OCI-LY3 (cell line): ENCODE data around the gene LAD1.

Source experiments
- H2AFZ ChIP-seq: fragments of 200-600, 300-600 bp; shearing (Covaris generic); 2 replicates; pipeline ENCODE4 v1.6.0; 2014; ENCODE audit warnings: antibody characterized with exemption, low read depth, low read length
- H3K27ac ChIP-seq: fragments of 200-600, 300-600 bp; sonication (generic); 2 replicates; pipeline ENCODE4 v1.5.1; 2014; ENCODE audit warnings: mild to moderate bottlenecking, low read length, moderate library complexity, mixed read lengths
- H3K27me3 ChIP-seq: fragments of 200-600, 300-600 bp; sonication (generic); 2 replicates; pipeline ENCODE4 v1.6.1; 2014; ENCODE audit warnings: low read depth, low read length, mixed read lengths
- H3K36me3 ChIP-seq: fragments of 200-600, 300-600 bp; sonication (generic); replicated peaks from 2 replicates; pipeline ENCODE3; 2014; ENCODE audit warnings: low read depth, low read length, mixed read lengths
- H3K4me1 ChIP-seq: fragments of 300-600, 200-600 bp; sonication (generic); 2 replicates; pipeline ENCODE4 v1.6.1; 2014; ENCODE audit warnings: low read length, mixed read lengths
- H3K4me2 ChIP-seq: fragments of 200-600, 300-600 bp; sonication (generic); 2 replicates; pipeline ENCODE4 v1.6.1; 2014; ENCODE audit warnings: low read length, mixed read lengths
- H3K4me3 ChIP-seq: fragments of 300-600, 200-600 bp; sonication (generic); 2 replicates; pipeline ENCODE4 v1.5.1; 2014; ENCODE audit warnings: antibody characterized with exemption, mild to moderate bottlenecking, low read length, moderate library complexity
- H3K79me2 ChIP-seq: fragments of 300-600, 200-600 bp; shearing (Covaris generic); 2 replicates; pipeline ENCODE4 v1.6.1; 2014; ENCODE audit warnings: mild to moderate bottlenecking, low read length, mixed read lengths
- H3K9ac ChIP-seq: fragments of 300-600, 200-600 bp; shearing (Covaris generic); 2 replicates; pipeline ENCODE4 v1.6.0; 2014; ENCODE audit warnings: mild to moderate bottlenecking, low read length, moderate library complexity
- H3K9me3 ChIP-seq: fragments of 200-600, 300-600 bp; shearing (Covaris generic); 2 replicates; pipeline ENCODE4 v1.6.1; 2014; ENCODE audit warnings: low read length, mixed read lengths; ENCODE audit not compliant: insufficient read depth
- H4K20me1 ChIP-seq: fragments of 200-600, 300-600 bp; sonication (generic); 2 replicates; pipeline ENCODE4 v1.6.1; 2016; ENCODE audit warnings: low read length, mixed read lengths; ENCODE audit not compliant: insufficient read depth
- CTCF ChIP-seq: fragments of 200-600, 300-600 bp; sonication (generic); IDR thresholded peaks from 2 replicates; pipeline ENCODE4 v1.5.1; 2014; ENCODE audit warnings: antibody characterized with exemption, low read length, low read depth
- EZH2phosphoT487 ChIP-seq: fragments of 200-600 bp; shearing (Covaris generic); IDR thresholded peaks from 2 replicates; pipeline ENCODE4 v1.6.1; 2018; ENCODE audit warnings: antibody characterized with exemption, mixed run types, low read depth

LAD1 gene

GRCh38 chr1:201349092-201349491, 50.0 kb downstream of the LAD1 start:
- H3K9ac ChIP-seq = no peak overlapping the region
- TF ChIP-seq EZH2phosphoT487 = no peak
- TF ChIP-seq CTCF = no peak
- H3K4me1 ChIP-seq = no peaks in the 10 kb centered on the region
- no peak overlapping the region for H3K4me3 ChIP-seq
- H3K36me3 ChIP-seq = no peaks in the 10 kb centered on the region
- peaks cover 41% of the 10 kb centered on the region for H3K27me3 ChIP-seq
- no peaks in the 10 kb centered on the region for H4K20me1 ChIP-seq
- H3K79me2 ChIP-seq = no peaks in the 10 kb centered on the region
- H3K4me2 ChIP-seq = no peak overlapping the region
- H3K27ac ChIP-seq = no peak overlapping the region
- no peak overlapping the region for H2AFZ ChIP-seq
- H3K9me3 ChIP-seq = no peaks in the 10 kb centered on the region

- TF ChIP-seq CTCF = peak; percentile 79
- no peak for TF ChIP-seq EZH2phosphoT487
- Histone ChIP-seq H3K79me2 (no peaks in the 10 kb centered on the region), H3K9ac (no peak overlapping the region), H3K4me2 (no peak overlapping the region), H3K4me3 (no peak overlapping the region), H3K4me1 (no peaks in the 10 kb centered on the region), H4K20me1 (no peaks in the 10 kb centered on the region), H2AFZ (no peak overlapping the region), H3K36me3 (no peaks in the 10 kb centered on the region), H3K27me3 (peaks cover 44% of the 10 kb centered on the region), H3K9me3 (no peaks in the 10 kb centered on the region), H3K27ac (no peak overlapping the region)
Observed at GRCh38 chr1:201348211-201348566, 50.9 kb downstream of the LAD1 start.

GRCh38 chr1:201347498-201348210, 51.5 kb downstream of the LAD1 start:
- Histone ChIP-seq H3K79me2 (no peaks in the 10 kb centered on the region), H3K4me3 (no peak overlapping the region), H3K27me3 (peaks cover 45% of the 10 kb centered on the region), H3K36me3 (no peaks in the 10 kb centered on the region), H3K9ac (no peak overlapping the region), H3K4me1 (no peaks in the 10 kb centered on the region), H3K27ac (no peak overlapping the region), H3K4me2 (no peak overlapping the region), H2AFZ (no peak overlapping the region), H3K9me3 (no peaks in the 10 kb centered on the region), H4K20me1 (no peaks in the 10 kb centered on the region)
- TF ChIP-seq CTCF (no peak), EZH2phosphoT487 (no peak)

- no peaks in the 10 kb centered on the region for H3K79me2 ChIP-seq
- no peak overlapping the region for H2AFZ ChIP-seq
- H3K36me3 ChIP-seq = no peaks in the 10 kb centered on the region
- H3K9ac ChIP-seq = no peak overlapping the region
- no peak overlapping the region for H3K27ac ChIP-seq
- H3K4me3 ChIP-seq = no peak overlapping the region
- peaks cover 45% of the 10 kb centered on the region for H3K27me3 ChIP-seq
- no peaks in the 10 kb centered on the region for H4K20me1 ChIP-seq
- TF ChIP-seq EZH2phosphoT487 = no peak
- no peak for TF ChIP-seq CTCF
- H3K4me2 ChIP-seq = no peak overlapping the region
- no peaks in the 10 kb centered on the region for H3K4me1 ChIP-seq
- no peaks in the 10 kb centered on the region for H3K9me3 ChIP-seq
Observed at GRCh38 chr1:201346987-201347386, 52.1 kb downstream of the LAD1 start.
